Measurements from ENCODE around the gene CD47. TPM values are rescaled to one million over a fixed set of nuclear protein-coding genes. Genes with fewer than 3 reads are reported as not detected.

The CD47 gene
- total and polyA plus RNA-seq, 10 of the 15 experiments (the other 5 are each of a cell fraction or from before 2014, with no cell fraction given), result 22.9 to 175 (median 81.1) TPM

- Histone ChIP-seq H4K20me1 (ENCODE audit: control insufficient read depth, insufficient read depth) (peaks cover 2% of the 10 kb centered on the region; the same call in 1 of the 2 replicates), H3K4me1 (ENCODE audit: control insufficient read depth, insufficient read depth, low read length) (peaks cover 10% of the 10 kb centered on the region; the same call in 1 of the 2 replicates), H3K4me3 (no peak overlapping the region), H2AFZ (ENCODE audit: control insufficient read depth, low read depth, low read length) (no peak overlapping the region), H3K27me3 (replicated peaks in 1 of 2; ENCODE audit: control insufficient read depth in 2 of 2, insufficient read depth in 2 of 2, low read length in 1 of 2) (no peaks in the 10 kb centered on the region), H3K9me3 (replicated peaks; ENCODE audit: control insufficient read depth, insufficient read depth, low read length) (no peaks in the 10 kb centered on the region), H3K27ac (ENCODE audit: control insufficient read depth, insufficient read depth) (no peak overlapping the region), H3K9ac (ENCODE audit: control insufficient read depth, insufficient read depth, low read length) (no peak overlapping the region), H3K4me2 (ENCODE audit: control insufficient read depth, insufficient read depth) (peak overlapping the region; percentile 38; the same call in 1 of the 2 replicates), H3K36me3 (ENCODE audit: control insufficient read depth in 2 of 2, insufficient read depth in 2 of 2, low read length in 1 of 2) (peaks cover 0 to 14% of the 10 kb centered on the region in 2 experiments; a peak in 3 of 4 replicates), H3K79me2 (ENCODE audit: control insufficient read depth, insufficient read depth, low read length) (peaks cover 99% of the 10 kb centered on the region)
- no TSS peak for BruUV-seq (replicated peaks)
- ChIA-PET SMC1A (ENCODE audit: uncharacterized antibody, unreplicated experiment) (interaction anchor here (1.1 to 1.5 kb wide), 5 partner anchors 9 to 44 kb away, joined by 3 to 7 read pairs (median 3); no protein-coding TSS in a partner anchor), POLR2A (interaction anchor here (1.0 kb wide), 1 partner anchor 43 kb away, joined by 3 read pairs; no protein-coding TSS in a partner anchor), RAD21 (ENCODE audit: unreplicated experiment) (no interaction called here), CTCF (interaction anchor here (0.9 to 1.8 kb wide), 5 partner anchors 8 to 73 kb away, joined by 3 to 4 read pairs (median 3); no protein-coding TSS in a partner anchor)
- no peak for FAIRE-seq
- WGBS (ENCODE audit: insufficient coverage, insufficient replicate concordance, low lambda C conversion rate, missing lambda C conversion rate), result 87% methylated on average over 5 of the region's 5 CpGs
- no peak for DNase-seq (ENCODE audit: low read depth, low spot score)
- TF ChIP-seq ESRRA (IDR thresholded peaks at IDR 0.05; ENCODE audit: low read length) (no peak), SUPT20H (IDR thresholded peaks at IDR 0.05; ENCODE audit: borderline replicate concordance, control insufficient read depth, low read depth, low read length) (no peak), NBN (IDR thresholded peaks at IDR 0.05) (no peak), NR2C2 (IDR thresholded peaks at IDR 0.05; ENCODE audit: borderline replicate concordance, control insufficient read depth, insufficient read length, low read depth) (no peak), POU2F2 (IDR thresholded peaks at IDR 0.05; ENCODE audit: borderline replicate concordance, low read depth, low read length) (no peak)
- TF ChIP-seq, protein P1, sequence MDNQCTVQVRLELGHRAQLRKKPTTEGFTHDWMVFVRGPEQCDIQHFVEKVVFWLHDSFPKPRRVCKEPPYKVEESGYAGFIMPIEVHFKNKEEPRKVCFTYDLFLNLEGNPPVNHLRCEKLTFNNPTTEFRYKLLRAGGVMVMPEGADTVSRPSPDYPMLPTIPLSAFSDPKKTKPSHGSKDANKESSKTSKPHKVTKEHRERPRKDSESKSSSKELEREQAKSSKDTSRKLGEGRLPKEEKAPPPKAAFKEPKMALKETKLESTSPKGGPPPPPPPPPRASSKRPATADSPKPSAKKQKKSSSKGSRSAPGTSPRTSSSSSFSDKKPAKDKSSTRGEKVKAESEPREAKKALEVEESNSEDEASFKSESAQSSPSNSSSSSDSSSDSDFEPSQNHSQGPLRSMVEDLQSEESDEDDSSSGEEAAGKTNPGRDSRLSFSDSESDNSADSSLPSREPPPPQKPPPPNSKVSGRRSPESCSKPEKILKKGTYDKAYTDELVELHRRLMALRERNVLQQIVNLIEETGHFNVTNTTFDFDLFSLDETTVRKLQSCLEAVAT (IDR thresholded peaks at IDR 0.05), result no peak
- intact Hi-C loops (cut with micrococcal nuclease; ENCODE audit: unreplicated experiment), result no loop called here
- 0 out of 3 replicates have a peak, but pooled peaks have one; percentile 15 for ATAC-seq
- in situ Hi-C loops (cut with MboI), result no loop called here
These were observed 11.0 kb downstream of the CD47 start for GRCh38 chr3:108079877-108080276.
